GM18499 (cell line): ENCODE data around the gene TRIM44.
A peak's percentile ranks its signal among the peaks of the same experiment; 100 is the strongest.
"Not testable (repeated sequence)": the region's sequence is repeated elsewhere in the genome, so short reads cannot be mapped to it uniquely, and the experiment has no call there.

ENCODE experiments used
- ATAC-seq: cut with Tn5 transposase; IDR thresholded peaks from one replicate; pipeline ENCODE4 v1.9.1; 2021; ENCODE audit warnings: moderate number of reproducible peaks; ENCODE audit not compliant: insufficient read depth, unreplicated experiment

The TRIM44 gene

DNA sequence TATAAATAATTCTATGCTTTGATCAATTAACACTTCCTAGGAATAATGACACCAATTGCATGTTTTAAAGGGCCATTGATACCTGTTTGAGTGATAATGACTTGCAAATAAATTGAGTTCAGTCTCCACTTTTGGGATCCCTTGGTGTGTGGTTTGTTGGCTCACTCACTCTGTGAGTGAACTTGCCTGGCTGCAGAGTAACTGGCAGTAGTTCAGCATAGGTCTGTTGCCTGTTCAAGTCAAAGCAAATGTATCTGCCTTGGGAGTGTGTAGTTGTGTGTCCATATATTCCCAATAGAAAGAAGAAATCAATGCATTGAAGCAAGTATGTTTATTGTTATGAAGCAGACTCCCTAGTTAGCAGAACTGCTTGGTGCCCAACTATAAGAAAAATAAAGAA lies 49.3 kb downstream of the TRIM44 start:
- no peak for ATAC-seq

DNA sequence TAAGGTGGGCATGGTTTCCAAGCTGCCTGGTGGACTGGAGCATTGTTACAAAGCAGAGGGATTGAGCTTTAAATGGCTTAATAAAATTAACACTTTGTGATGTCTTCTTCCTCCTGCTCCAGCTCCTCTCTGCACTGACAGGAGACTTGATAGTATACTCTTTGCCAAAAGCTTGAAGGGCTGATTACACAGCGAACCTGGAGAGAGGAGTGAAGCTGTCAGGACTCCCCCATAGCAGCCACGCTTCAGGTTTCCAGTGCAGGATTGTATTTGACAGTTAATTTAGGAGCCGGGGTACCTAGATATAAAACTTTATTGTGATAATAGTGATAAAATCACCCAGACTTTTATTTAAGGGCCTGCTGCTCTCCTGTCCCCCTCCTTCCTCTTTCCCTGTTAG lies 50.0 kb downstream of the TRIM44 start:
- no peak for ATAC-seq

DNA sequence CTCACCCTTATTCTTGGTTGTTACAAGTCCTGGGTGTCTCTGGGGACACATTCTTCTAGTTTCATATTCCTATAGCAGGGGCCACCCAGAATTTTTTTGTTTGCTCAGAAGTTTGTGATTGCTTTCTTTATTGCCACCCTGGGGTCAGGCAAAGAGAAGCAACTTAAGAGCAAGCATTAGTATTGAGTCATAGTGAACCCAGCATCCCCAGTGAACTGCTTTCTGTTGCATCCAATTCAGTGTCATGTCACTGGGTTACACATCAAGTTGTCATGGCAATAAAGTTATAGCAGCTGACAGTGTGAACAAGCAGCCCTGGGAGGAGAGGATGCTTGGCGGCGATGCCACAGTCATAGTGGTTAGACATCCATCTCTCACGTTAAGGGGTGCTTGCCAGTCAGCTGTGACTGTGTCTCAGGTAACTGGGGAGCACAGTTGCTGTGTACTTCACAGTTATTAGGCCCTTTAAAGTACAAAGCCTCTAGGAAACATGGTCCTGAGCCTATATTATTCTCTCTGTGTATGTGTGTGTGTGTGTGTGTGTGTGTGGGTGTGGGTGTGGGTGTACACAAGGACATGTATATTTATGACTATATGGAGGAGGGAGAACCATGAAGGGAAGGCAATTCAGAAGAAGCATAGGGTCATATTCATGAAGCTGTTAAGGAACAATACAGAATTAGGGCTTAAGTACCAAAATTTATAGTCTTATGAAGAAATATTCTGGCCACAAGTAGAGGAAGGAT lies 52.5 kb downstream of the TRIM44 start:
- peak; percentile 73 for ATAC-seq

DNA sequence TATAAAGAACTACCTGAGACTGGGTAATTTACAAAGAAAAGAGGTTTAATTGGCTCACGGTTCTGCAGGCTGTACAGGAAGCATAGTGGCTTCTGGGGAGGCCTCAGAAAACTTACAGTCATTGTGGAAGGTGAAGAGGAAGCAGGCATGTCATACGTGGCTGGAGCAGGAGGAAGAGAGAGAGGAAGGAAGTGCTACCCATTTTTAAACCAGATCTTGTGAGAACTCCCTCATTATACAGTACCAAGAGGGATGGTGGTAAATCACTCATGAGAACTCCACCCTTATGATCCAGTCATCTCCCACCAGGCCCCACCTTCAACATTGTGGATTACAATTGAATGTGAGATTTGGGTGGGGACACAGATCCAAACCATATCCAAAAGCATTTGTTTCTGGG lies 53.1 kb downstream of the TRIM44 start:
- ATAC-seq = not testable (repeated sequence)

DNA sequence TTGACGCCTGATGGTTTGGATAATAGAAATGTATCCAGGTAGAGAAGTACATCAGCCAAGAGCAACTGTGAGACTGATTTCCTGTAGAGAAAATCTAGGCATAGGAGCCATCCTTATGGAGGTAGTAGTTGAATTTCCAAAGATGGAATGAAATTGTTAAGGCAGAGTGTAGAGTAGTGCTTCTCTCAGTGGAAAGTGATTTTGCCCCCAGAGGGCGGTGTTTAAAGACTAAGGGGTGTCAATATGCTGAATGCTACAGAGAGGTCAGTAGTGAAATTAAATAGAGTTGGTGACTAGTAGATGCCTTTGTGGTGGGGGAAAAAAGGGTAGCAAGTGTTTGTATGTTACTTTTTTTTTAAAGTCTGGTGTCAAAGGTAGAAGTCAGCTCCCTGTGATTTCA lies 54.5 kb downstream of the TRIM44 start:
- ATAC-seq = no peak

GRCh38 chr11:35717520-35717919 lies 54.9 kb downstream of the TRIM44 start:
- no peak for ATAC-seq

- no peak for ATAC-seq
Observed at GRCh38 chr11:35721651-35722282, 59.2 kb downstream of the TRIM44 start.

GRCh38 chr11:35722641-35723040 lies 60.1 kb downstream of the TRIM44 start:
- ATAC-seq = no peak

GRCh38 chr11:35723493-35723892 lies 60.9 kb downstream of the TRIM44 start:
- no peak for ATAC-seq

GRCh38 chr11:35723913-35724312 lies 61.3 kb downstream of the TRIM44 start:
- ATAC-seq = no peak

- ATAC-seq = no peak
Observed at GRCh38 chr11:35725885-35726284, 63.3 kb downstream of the TRIM44 start.

GRCh38 chr11:35727140-35727539 lies 64.6 kb downstream of the TRIM44 start:
- no peak for ATAC-seq

- no peak for ATAC-seq
Observed at GRCh38 chr11:35730254-35730653, 67.7 kb downstream of the TRIM44 start.

- ATAC-seq = no peak
Observed at GRCh38 chr11:35734669-35735410, 72.3 kb downstream of the TRIM44 start.

DNA sequence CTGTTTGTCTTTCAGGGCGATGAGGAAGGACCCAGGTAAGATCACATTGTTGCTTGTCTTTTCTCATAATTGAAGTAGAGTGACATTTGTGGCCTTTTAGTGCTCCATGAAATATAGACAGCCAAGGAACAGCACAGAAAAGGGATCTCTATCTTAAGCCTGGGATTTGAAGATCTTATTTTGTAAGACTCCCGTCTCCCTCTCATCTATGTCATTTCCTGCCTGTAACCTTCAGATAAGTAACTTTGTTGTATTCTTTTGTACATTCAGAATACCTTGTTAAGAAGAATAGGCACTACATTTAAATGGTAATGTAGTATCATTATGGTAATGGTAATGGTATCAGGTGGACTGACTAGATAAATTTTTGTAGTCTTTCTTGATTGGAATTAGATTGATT lies 72.8 kb downstream of the TRIM44 start:
- ATAC-seq = no peak

DNA sequence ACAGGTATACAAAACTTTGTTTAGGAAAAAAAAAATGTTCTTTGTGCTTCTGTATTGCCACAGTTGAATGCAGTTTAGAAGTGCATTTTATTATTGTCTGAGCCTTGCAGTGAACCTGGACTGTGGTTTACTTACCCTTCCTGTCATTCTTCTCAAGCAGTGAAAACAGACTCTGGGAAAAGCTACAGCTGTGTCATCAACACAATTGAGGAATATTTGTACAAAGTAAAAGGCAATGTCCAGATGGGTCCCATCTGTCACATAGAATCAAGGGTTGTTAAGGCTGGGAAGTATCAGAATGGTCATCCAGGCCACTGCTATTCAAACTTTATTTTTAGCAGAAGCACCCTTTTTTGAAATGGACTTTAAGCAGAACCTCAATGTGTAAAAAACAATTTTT lies 73.3 kb downstream of the TRIM44 start:
- ATAC-seq = no peak

DNA sequence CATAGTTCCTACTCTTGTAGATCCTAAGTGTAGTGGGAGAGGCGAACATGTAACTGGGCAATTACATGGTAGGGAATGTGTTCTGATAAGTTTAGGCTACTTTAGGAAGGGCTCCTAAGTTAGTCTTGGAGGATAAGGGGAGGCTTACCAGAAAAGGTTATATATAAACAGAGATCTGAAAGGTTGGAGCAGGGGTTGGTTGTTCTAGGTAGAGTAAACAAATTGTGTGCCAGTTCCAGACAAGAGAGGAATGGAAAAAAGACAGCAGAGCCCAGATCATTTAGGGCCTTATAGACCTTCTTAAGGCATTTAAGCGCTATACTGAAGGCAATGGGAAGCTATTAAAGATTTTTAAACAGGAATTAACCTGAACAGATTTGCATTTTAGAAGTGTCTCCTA lies 74.4 kb downstream of the TRIM44 start:
- no peak for ATAC-seq

- ATAC-seq = no peak
Observed at GRCh38 chr11:35740061-35740799, 77.7 kb downstream of the TRIM44 start.

DNA sequence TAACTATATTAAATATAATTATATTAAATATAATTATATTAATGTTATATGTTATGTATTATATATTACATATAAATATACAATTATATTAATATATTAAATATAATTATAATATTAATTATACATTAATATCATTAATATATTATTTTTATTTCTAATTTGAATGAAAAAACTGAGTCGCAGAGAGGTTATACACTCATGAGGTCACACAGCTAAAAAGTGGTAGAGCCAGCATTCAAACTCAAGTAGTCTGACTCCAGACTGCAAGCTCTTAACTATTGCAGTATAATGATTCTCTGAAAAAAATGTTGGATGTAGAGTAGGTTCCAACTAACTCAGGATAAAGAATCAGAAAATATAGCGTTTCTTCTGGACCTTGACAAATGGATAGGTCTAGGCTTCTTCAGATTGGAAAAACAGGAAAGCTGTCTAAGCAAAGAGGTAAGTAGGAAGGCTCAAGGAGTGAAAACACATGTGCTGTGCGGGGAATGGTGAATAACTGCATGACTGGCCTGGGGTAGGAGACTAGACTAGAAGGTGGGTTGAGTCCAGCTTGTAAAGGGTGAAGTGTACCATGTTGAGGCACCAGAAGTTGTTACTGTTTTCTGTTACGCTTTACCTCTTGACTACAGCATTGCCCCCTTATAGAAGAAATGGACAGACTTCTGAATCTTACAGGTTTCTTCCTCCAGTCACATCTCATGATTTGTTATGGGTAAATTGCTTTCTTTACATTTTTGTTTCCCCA lies 80.3 kb downstream of the TRIM44 start:
- ATAC-seq = no peak
